HepG2 (cell line): Measurements from ENCODE around the gene CFAP221. TPM values are rescaled to one million over a fixed set of nuclear protein-coding genes. Genes with fewer than 3 reads are reported as not detected.

Source experiments
- ATAC-seq: fragments of 200-7000 bp; cut with Tn5 transposase; 3 replicates; pipeline ENCODE4 v1.9.1; 2020; ENCODE audit warnings: mild to moderate bottlenecking, moderate library complexity
- BruUV-seq: library from RNA; stranded (reverse); fragments of 400-500 nt; replicated peaks from 2 replicates; lab custom pipeline; 2021; lab: Mats Ljungman, UMichigan
- CTCF ChIA-PET: fragments of 300-600 bp; formaldehyde crosslinking; extraction: SDS; loops from one replicate; lab custom pipeline; 2021; ENCODE audit warnings: low total read pairs, inconsistent platforms, low intra/inter-chr PET ratio; lab: Yijun Ruan, JAX
- POLR2A ChIA-PET: fragments of 350-600 bp; sonication (Branson Sonifier 250); formaldehyde crosslinking; loops from one replicate; lab custom pipeline; 2020; ENCODE audit warnings: antibody characterized with exemption, inconsistent platforms; lab: Yijun Ruan, JAX
- DNase-seq: peaks from one replicate; pipeline ENCODE4 v3.0.0-alpha.2; 2015; ENCODE audit warnings: low spot score
- FAIRE-seq: peaks from 3 replicates; lab custom pipeline; 2011; peaks lifted over from hg19 to GRCh38; lab: Jason Lieb, UNC
- H2AFZ ChIP-seq: one replicate; pipeline ENCODE4 v1.6.1; 2011; ENCODE audit warnings: low read length, inconsistent platforms
- H3K27ac ChIP-seq: fragments of 300-600 bp; 3 replicates; pipeline ENCODE4 v1.8.0; 2011; ENCODE audit warnings: mixed run types, mild to moderate bottlenecking, mixed read lengths, low read length, inconsistent platforms; ENCODE audit not compliant: insufficient read depth; ENCODE audit errors: extremely low read length
- H3K27me3 ChIP-seq, 2 experiments: fragments of 200-600 bp in 1 of 2; 2 replicates in 1 of 2; 3 replicates in 1 of 2; pipeline versions ENCODE4 v1.6.0 to v1.8.0; 2011; ENCODE audit warnings: low read length in 2 of 2, mild to moderate bottlenecking in 2 of 2, moderate library complexity in 2 of 2, inconsistent platforms in 1 of 2; ENCODE audit not compliant: insufficient read depth in 2 of 2, control insufficient read depth in 1 of 2
- H3K36me3 ChIP-seq, 2 experiments: fragments of 200-600 bp in 1 of 2; replicated peaks in 1 of 2; 2 replicates in 1 of 2; 3 replicates in 1 of 2; pipeline versions ENCODE4 v1.5.1 to v1.8.0; 2011; ENCODE audit warnings: low read length in 2 of 2, inconsistent platforms in 1 of 2; ENCODE audit not compliant: insufficient read depth in 2 of 2, control insufficient read depth in 1 of 2
- H3K4me1 ChIP-seq: 2 replicates; pipeline ENCODE4 v1.5.1; 2012; ENCODE audit warnings: low read length, inconsistent platforms; ENCODE audit not compliant: insufficient read depth
- H3K4me2 ChIP-seq: 2 replicates; pipeline ENCODE4 v1.6.0; 2011; ENCODE audit warnings: low read depth, low read length, inconsistent platforms
- H3K4me3 ChIP-seq, 3 experiments: fragments of 200-600 bp in 1 of 3; sonication (generic), shearing (Covaris generic) in 1 of 3; replicated peaks in 1 of 3; 2 replicates each; pipeline ENCODE4 v1.5.1; 2011 to 2016; ENCODE audit warnings: low read length in 3 of 3, inconsistent platforms in 2 of 3, low read depth in 2 of 3, mild to moderate bottlenecking in 2 of 3, control low read depth in 1 of 3, mixed read lengths in 1 of 3; ENCODE audit not compliant: insufficient read depth in 1 of 3
- H3K79me2 ChIP-seq: one replicate; pipeline ENCODE4 v1.6.1; 2011; ENCODE audit warnings: low read length, inconsistent platforms; ENCODE audit not compliant: insufficient read depth
- H3K9ac ChIP-seq: 2 replicates; pipeline ENCODE4 v1.6.0; 2011; ENCODE audit warnings: mild to moderate bottlenecking, low read depth, low read length, inconsistent platforms; ENCODE audit not compliant: insufficient read depth
- H3K9me3 ChIP-seq: 2 replicates; pipeline ENCODE4 v1.5.1; 2012; ENCODE audit warnings: mild to moderate bottlenecking, low read length
- H4K20me1 ChIP-seq: 2 replicates; pipeline ENCODE4 v1.6.0; 2011; ENCODE audit warnings: inconsistent platforms, mild to moderate bottlenecking, low read length, moderate library complexity; ENCODE audit not compliant: insufficient read depth
- HMG20B ChIP-seq: conservative IDR thresholded peaks from 2 replicates; pipeline ENCODE4 v1.6.1; 2016; ENCODE audit warnings: missing genetic modification reagents, missing compliant biosample characterization
- RBM22 ChIP-seq: fragments of 200-400 bp; formaldehyde crosslinking; optimal IDR thresholded peaks from 2 replicates; pipeline ENCODE3; 2017; ENCODE audit warnings: mild to moderate bottlenecking, low read length, moderate library complexity
- ZNF136 ChIP-seq: sonication (generic); formaldehyde crosslinking; IDR thresholded peaks from 2 replicates; pipeline ENCODE4 v1.8.1; 2022; ENCODE audit warnings: low read depth, mild to moderate bottlenecking, moderate library complexity, missing genetic modification reagents
- ZNF225 ChIP-seq: sonication (generic); formaldehyde crosslinking; IDR thresholded peaks from 2 replicates; pipeline ENCODE4 v1.4.0; 2020; ENCODE audit warnings: mild to moderate bottlenecking, missing genetic modification reagents
- ZNF883 ChIP-seq: sonication (generic); formaldehyde crosslinking; IDR thresholded peaks from 2 replicates; pipeline ENCODE4 v1.5.1; 2020; ENCODE audit warnings: mild to moderate bottlenecking, missing genetic modification reagents; ENCODE audit errors: not compliant biosample characterization
- WGBS: methylation state at CpG from one replicate; pipeline ENCODE4 v1.1.6; 2017; ENCODE audit warnings: low lambda C conversion rate; 5-methylcytosine and 5-hydroxymethylcytosine counted together
- in situ Hi-C: cut with HindIII; loops from 2 replicates; pipeline ENCODE4 v1.10.0; 2017; ENCODE audit warnings: low pct_unique_long_range_greater_than_20kb; ENCODE audit not compliant: extremely low pct_ligation_motif_present
- intact Hi-C: fragments of 100-400 bp; cut with micrococcal nuclease; formaldehyde crosslinking; loops from one replicate; pipeline ENCODE4 v1.10.0; 2022; ENCODE audit not compliant: unreplicated experiment
- polyA plus RNA-seq, 8 experiments: library from polyadenylated mRNA; depleted of rRNA in 3 of 8; stranded (reverse) in 7 of 8; unstranded in 1 of 8; fragments of >200 nt; fragmentation: Illumina TruSeq in 4 of 8; extraction: Trizol in 4 of 8; gene quantifications; 2 replicates each; pipeline versions ENCODE4 v1.2.1 to v1.2.3, GENCODE V29; 2011 to 2016; ENCODE audit warnings: low read depth in 4 of 8, missing spikeins in 1 of 8, mixed read lengths in 1 of 8; ENCODE audit not compliant: insufficient read depth in 1 of 8
- total RNA-seq, 5 experiments: library from RNA; depleted of rRNA; stranded (reverse); fragments of >200 nt; fragmentation: Illumina TruSeq; extraction: Trizol; gene quantifications; 2 replicates each; pipeline ENCODE4 v1.2.3, GENCODE V29; 2016; ENCODE audit warnings: low read depth in 1 of 5

The CFAP221 gene
- total and polyA plus RNA-seq, 2 of the 13 experiments (the other 11 are each of a cell fraction or from before 2014, with no cell fraction given) = not detected

DNA sequence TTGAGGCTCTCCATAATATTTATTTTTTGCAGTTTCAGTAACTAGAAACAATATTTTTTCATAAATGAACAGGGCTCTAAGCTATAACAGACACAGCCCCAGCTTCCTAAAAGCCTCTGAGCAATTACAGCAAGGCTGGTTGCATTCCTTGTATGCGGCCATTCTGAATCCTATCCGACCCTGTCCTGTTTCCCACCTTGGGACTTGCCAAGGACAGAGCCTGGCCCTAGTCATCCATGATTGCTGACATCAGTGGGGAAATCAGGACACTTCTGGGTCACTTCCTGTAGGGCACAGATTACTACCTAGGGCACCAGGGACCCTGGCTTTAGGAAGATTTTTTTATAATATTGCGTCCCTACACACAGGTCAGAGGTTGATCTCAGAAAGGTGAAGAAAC lies 140.3 kb downstream of the CFAP221 start:
- ChIA-PET CTCF (no interaction called here), POLR2A (interaction anchor here (1.1 kb wide), 1 partner anchor 11 kb away, joined by 4 read pairs; no protein-coding TSS in a partner anchor)
- H3K4me3 ChIP-seq = no peak overlapping the region
- in situ Hi-C loops = no loop called here
- WGBS = 91% methylated on average over 3 of the region's 3 CpGs
- intact Hi-C loops = no loop called here
- H3K27me3 ChIP-seq = no peaks in the 10 kb centered on the region; a peak in 1 of 5 replicates
- H2AFZ ChIP-seq = no peak overlapping the region
- DNase-seq (no peak), ATAC-seq (no peak), FAIRE-seq (no peak)
- no peak overlapping the region for H3K4me2 ChIP-seq
- BruUV-seq = no TSS peak
- TF ChIP-seq RBM22 (peak; percentile 51), ZNF136 (CRISPR knock-in tag) (no peak)
- H3K27ac ChIP-seq = no peak overlapping the region
- no peak overlapping the region for H3K9ac ChIP-seq
- peaks cover 22% of the 10 kb centered on the region for H3K4me1 ChIP-seq
- no peaks in the 10 kb centered on the region for H3K9me3 ChIP-seq
- peaks cover 18% of the 10 kb centered on the region; the same call in 1 of the 2 replicates for H4K20me1 ChIP-seq
- peaks cover 12 to 39% of the 10 kb centered on the region in 2 experiments for H3K36me3 ChIP-seq
- H3K79me2 ChIP-seq = peaks cover 18% of the 10 kb centered on the region

DNA sequence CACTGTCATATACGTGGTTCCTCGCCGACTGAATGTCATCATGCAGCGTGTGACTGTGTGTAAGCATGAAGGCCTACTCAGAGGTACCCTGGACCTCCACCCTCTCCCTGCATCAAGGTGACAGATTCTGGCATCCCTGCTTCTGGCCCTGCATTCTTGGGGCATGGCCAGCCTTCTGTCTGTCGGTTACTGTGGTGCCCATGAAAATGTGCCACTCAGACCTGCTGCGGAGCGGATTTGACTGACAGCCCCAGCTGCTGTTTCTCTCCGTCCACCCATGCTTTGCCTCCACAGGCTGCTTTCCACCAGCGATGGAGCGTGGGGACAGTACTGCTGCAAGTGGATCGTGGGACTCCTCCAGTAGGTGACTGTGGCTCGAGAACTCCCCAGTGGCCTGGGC lies 144.4 kb downstream of the CFAP221 start:
- FAIRE-seq (no peak), ATAC-seq (no peak), DNase-seq (no peak)
- no peak overlapping the region for H3K4me3 ChIP-seq
- 91% methylated on average over 12 of the region's 12 CpGs for WGBS
- no peak overlapping the region for H3K9ac ChIP-seq
- no peak overlapping the region for H3K4me2 ChIP-seq
- peaks cover 3 to 17% of the 10 kb centered on the region in 2 experiments; a peak in 3 of 5 replicates for H3K36me3 ChIP-seq
- no peaks in the 10 kb centered on the region for H3K79me2 ChIP-seq
- H3K9me3 ChIP-seq = no peaks in the 10 kb centered on the region
- intact Hi-C loops = no loop called here
- no TSS peak for BruUV-seq
- peaks cover 27% of the 10 kb centered on the region for H3K4me1 ChIP-seq
- in situ Hi-C loops = no loop called here
- no peaks in the 10 kb centered on the region for H3K27me3 ChIP-seq
- ChIA-PET POLR2A (no interaction called here), CTCF (no interaction called here)
- no peak overlapping the region for H3K27ac ChIP-seq
- TF ChIP-seq ZNF883 (CRISPR knock-in tag) = no peak
- no peak for TF ChIP-seq HMG20B (CRISPR knock-in tag)
- peak; percentile 39; the same call in 1 of the 2 replicates for TF ChIP-seq ZNF225
- H2AFZ ChIP-seq = no peak overlapping the region
- no peaks in the 10 kb centered on the region for H4K20me1 ChIP-seq
